ENCODE data around the gene PTGER3.
A peak's percentile ranks its signal among the peaks of the same experiment; 100 is the strongest.
"Not testable (repeated sequence)": the region's sequence is repeated elsewhere in the genome, so short reads cannot be mapped to it uniquely, and the experiment has no call there.

PTGER3 gene

DNA sequence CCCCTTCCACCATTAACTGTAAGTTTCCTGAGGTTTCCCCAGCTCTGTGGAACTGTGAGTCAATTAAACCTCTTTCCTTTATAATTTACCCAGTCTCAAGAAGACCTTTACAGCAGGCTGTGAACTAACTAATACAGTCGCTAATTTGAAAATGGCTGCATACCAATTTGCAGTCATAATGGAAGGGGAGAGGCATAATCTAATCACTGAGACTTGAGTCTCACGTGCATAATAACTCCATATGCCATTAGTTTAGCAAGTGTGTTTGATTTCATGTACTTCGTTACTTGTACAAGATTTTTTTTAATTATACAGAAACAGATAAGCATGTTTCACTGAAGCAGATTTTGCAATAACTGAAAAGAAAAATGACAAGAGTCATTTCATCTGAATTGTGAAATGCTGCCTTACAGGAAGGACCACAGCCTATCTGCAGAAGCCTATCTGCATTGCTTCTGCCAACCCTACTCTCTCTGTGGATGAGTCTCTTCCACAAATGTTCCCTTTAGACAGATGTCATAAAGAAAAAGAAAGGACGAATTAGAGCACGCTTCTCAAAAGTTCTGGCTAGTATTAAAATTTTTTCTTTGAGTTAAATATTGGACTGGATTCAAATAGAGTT, 99.1 kb downstream of the PTGER3 start:
- DNase-seq (ENCODE audit: low read depth) = peak; percentile 25
- H3K4me3 ChIP-seq (ENCODE audit: low read depth, low read length) = no peak overlapping the region
- TF ChIP-seq, protein P1, sequence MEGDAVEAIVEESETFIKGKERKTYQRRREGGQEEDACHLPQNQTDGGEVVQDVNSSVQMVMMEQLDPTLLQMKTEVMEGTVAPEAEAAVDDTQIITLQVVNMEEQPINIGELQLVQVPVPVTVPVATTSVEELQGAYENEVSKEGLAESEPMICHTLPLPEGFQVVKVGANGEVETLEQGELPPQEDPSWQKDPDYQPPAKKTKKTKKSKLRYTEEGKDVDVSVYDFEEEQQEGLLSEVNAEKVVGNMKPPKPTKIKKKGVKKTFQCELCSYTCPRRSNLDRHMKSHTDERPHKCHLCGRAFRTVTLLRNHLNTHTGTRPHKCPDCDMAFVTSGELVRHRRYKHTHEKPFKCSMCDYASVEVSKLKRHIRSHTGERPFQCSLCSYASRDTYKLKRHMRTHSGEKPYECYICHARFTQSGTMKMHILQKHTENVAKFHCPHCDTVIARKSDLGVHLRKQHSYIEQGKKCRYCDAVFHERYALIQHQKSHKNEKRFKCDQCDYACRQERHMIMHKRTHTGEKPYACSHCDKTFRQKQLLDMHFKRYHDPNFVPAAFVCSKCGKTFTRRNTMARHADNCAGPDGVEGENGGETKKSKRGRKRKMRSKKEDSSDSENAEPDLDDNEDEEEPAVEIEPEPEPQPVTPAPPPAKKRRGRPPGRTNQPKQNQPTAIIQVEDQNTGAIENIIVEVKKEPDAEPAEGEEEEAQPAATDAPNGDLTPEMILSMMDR (IDR thresholded peaks at IDR 0.05; ENCODE audit: low read depth, low read length) = no peak
- TF ChIP-seq POLR2A (IDR thresholded peaks at IDR 0.05; ENCODE audit: extremely low read depth, insufficient read length) (no peak), MYC (IDR thresholded peaks at IDR 0.05; ENCODE audit: low read depth, low read length) (no peak)
- TF ChIP-seq, protein P2, sequence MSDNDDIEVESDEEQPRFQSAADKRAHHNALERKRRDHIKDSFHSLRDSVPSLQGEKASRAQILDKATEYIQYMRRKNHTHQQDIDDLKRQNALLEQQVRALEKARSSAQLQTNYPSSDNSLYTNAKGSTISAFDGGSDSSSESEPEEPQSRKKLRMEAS (IDR thresholded peaks at IDR 0.05; ENCODE audit: low read depth, low read length) = no peak

DNA sequence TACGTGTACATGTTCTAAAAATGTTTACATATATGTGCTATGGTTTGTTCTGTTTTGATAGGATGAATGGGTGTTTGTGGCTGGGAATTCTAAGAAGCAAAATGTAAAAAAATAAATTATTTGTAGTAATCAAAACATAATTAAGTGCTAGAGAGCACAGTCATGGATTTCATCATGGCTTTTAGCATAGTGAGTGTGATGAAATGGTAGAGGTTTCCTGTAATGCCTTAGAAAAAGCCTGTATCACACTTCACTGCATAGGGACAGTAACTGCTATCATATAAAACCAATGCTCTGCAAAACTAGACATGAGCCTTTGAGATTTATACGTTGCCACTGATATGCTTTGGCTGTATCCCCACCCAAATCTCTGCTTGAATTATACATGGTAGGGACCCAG, 99.8 kb downstream of the PTGER3 start:
- no peak overlapping the region for H3K4me3 ChIP-seq (ENCODE audit: low read depth, low read length)
- DNase-seq (ENCODE audit: low read depth) = no peak
- TF ChIP-seq POLR2A (IDR thresholded peaks at IDR 0.05; ENCODE audit: extremely low read depth, insufficient read length) = no peak
- TF ChIP-seq MYC (IDR thresholded peaks at IDR 0.05; ENCODE audit: low read depth, low read length) = no peak
- TF ChIP-seq, protein P2 (IDR thresholded peaks at IDR 0.05; ENCODE audit: low read depth, low read length) = no peak
- TF ChIP-seq, protein P1 (IDR thresholded peaks at IDR 0.05; ENCODE audit: low read depth, low read length) = no peak

DNA sequence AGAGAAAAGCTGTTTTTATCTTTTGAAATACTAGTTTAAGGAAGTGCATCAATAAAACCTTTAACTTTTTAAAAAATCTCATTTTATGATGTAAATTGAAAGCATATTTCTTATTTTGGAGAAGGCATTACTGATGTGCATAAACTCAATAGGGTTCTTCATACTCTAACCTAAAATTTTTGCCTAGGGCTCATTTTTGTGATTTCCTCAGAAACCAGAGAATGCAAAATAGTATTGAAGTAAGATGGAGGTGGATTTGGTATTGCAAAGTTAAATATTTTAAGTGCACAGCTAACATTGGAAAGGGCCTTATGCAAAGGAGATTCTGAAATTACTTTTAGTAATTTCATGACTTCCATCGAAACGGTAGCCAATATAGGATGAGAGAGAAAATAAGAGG, 101.9 kb downstream of the PTGER3 start:
- DNase-seq (ENCODE audit: low read depth) = no peak
- TF ChIP-seq MYC (IDR thresholded peaks at IDR 0.05; ENCODE audit: low read depth, low read length) (no peak), POLR2A (IDR thresholded peaks at IDR 0.05; ENCODE audit: extremely low read depth, insufficient read length) (no peak)
- TF ChIP-seq, protein P2 (IDR thresholded peaks at IDR 0.05; ENCODE audit: low read depth, low read length) = no peak
- TF ChIP-seq, protein P1 (IDR thresholded peaks at IDR 0.05; ENCODE audit: low read depth, low read length) = no peak
- no peak overlapping the region for H3K4me3 ChIP-seq (ENCODE audit: low read depth, low read length)

DNA sequence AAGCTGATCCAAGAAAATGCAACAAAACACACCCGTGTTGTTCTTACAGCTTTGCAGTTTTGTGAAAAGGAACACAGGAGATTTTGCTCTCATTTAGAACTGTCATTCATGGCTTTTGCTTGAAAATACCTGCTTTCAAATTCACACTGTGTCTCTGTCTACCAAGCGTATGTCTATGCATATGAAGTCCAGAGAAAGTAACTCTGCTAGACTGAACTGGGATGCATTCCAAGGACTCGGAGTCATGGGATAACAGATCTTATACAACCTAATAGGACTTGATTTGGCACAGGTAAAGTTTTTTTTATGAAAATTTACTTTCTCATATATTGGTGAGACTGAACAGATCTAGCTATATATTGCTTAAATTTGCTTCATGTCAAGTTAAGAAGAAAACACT, 102.4 kb downstream of the PTGER3 start:
- TF ChIP-seq, protein P2 (IDR thresholded peaks at IDR 0.05; ENCODE audit: low read depth, low read length) = no peak
- TF ChIP-seq MYC (IDR thresholded peaks at IDR 0.05; ENCODE audit: low read depth, low read length) = no peak
- H3K4me3 ChIP-seq (ENCODE audit: low read depth, low read length) = no peak overlapping the region
- no peak for DNase-seq (ENCODE audit: low read depth)

DNA sequence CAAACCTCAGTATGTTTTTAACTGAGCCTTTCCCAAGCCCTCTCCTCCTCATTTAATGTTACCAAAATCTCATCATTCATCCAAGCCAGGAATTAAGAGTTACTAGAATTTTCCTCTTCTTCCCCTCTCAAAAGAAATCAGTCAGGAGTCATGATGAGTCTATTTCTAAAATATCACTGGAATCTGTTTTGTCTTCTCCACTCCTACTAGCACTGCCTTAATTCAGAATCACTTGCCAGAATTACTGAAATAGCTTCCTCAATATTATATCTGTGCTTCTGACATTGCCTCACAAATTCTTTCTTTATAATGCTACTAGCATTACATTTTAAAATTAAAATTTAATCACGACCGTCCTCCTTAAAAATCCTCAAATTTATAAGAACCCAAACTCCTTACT, 106.1 kb downstream of the PTGER3 start:
- no peak overlapping the region for H3K4me3 ChIP-seq (ENCODE audit: low read depth, low read length)
- TF ChIP-seq MYC (IDR thresholded peaks at IDR 0.05; ENCODE audit: low read depth, low read length) (no peak), POLR2A (IDR thresholded peaks at IDR 0.05; ENCODE audit: extremely low read depth, insufficient read length) (no peak)
- TF ChIP-seq, protein P1 (IDR thresholded peaks at IDR 0.05; ENCODE audit: low read depth, low read length) = no peak
- TF ChIP-seq, protein P2 (IDR thresholded peaks at IDR 0.05; ENCODE audit: low read depth, low read length) = no peak
- DNase-seq (ENCODE audit: low read depth) = no peak

DNA sequence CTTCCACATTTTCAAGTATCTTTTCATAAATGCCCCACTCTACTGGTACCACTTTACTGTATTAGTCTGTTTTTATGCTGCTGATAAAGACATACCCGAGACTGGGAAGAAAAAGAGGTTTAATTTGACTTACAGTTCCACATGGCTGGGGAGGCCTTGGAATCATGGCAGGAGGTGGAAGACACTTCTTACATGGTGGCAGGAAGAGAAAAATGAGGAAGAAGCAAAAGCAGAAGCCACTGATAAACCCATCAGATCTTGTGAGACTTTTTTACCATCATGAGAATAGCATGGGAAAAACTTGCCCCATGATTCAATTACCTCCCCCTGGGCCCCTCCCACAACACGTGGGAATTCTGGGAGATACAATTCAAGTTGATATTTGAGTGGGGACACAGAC, 107.2 kb downstream of the PTGER3 start:
- DNase-seq (ENCODE audit: low read depth); H3K4me3 ChIP-seq (ENCODE audit: low read depth, low read length): not testable (repeated sequence)
